ENCODE results near the gene TMEM14B.
A peak's percentile ranks its signal among the peaks of the same experiment; 100 is the strongest.

Gene TMEM14B

DNA sequence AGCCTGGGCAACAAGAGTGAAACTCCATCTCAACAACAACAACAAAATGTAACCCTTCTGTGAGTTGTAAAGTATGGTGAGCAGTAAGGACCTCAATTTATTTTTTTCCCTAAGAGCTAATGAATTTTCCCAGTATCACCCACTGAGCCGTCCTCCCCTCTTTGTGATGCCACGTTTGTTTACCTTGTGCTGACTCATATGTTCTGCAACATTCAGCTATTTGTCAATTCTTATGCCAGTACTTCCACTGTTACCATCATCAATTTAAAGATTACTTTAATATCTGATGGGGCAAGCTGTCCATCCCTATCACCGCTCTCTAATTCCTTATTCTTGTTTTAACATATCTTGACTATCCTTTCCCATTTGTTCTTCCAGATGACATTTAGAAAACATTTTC, 53.2 kb downstream of the TMEM14B start:
- TF ChIP-seq ZNF600 (tag by site-specific recombination; IDR thresholded peaks at IDR 0.05) (0 out of 2 replicates have a peak, but pooled peaks have one; percentile 28), ZNF391 (tag by site-specific recombination; IDR thresholded peaks at IDR 0.05; ENCODE audit: borderline replicate concordance, low read depth) (no peak)
- POLR2A ChIA-PET, result no interaction called here
- CTCF ChIA-PET, result interaction anchor here (0.6 to 3.6 kb wide), 24 partner anchors 9 to 1131 kb away, joined by 3 to 77 read pairs (median 4); no protein-coding TSS in a partner anchor
- no peaks in the 10 kb centered on the region for H3K4me1 ChIP-seq (ENCODE audit: control insufficient read depth, insufficient read depth, low read length)
- H3K27ac ChIP-seq (ENCODE audit: extremely low read depth, low read depth, low read length), result no peak overlapping the region
- H3K9me3 ChIP-seq (ENCODE audit: control insufficient read depth, insufficient read depth, low read depth, low read length), result no peaks in the 10 kb centered on the region
- H3K4me3 ChIP-seq (ENCODE audit: low read depth, low read length), result no peak overlapping the region
- no peaks in the 10 kb centered on the region; a peak in 1 of 3 replicates for H3K36me3 ChIP-seq (ENCODE audit: control insufficient read depth in 2 of 2, insufficient read depth in 1 of 2, low read length in 2 of 2)

DNA sequence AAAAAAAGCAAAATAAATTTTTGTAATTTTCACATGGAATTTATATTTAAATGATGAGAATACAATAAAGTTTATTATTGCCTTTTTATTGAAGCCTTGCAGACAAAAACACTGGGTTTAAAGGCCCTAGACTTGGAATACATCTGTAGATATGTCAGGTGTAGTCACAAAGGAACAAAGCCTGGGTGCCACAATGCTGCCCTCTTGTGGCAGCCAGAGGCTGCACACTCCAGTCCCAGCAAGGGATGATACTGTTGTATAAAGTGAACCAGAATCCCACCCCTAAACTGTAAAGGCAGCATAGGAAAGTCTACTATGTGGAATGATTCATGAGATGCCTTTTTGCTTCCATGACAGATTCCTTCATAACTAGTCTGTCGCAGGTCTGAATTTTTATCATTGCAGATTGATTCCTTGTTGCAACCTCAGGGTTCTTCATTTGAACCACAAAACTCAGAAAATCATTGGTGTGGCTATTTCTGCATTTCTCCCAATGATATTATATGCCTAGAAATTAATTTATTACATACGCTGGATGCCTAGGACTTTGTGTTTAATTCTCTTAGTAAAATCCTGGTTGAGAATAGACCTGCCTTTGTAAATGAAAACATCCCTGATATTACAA, 53.7 kb downstream of the TMEM14B start:
- H3K36me3 ChIP-seq (ENCODE audit: control insufficient read depth in 2 of 2, insufficient read depth in 1 of 2, low read length in 2 of 2), result no peaks in the 10 kb centered on the region; a peak in 1 of 3 replicates
- ChIA-PET POLR2A (interaction anchor here (1.4 kb wide), 1 partner anchor 323 kb away, joined by 3 read pairs; no protein-coding TSS in a partner anchor), CTCF (interaction anchor here (0.6 to 3.6 kb wide), 42 partner anchors 8 to 1232 kb away, joined by 3 to 77 read pairs (median 4); partner anchors contain the start of gene SYCP2L)
- TF ChIP-seq ZNF670 (tag by site-specific recombination; IDR thresholded peaks at IDR 0.05; ENCODE audit: low read depth), result no peak
- no peak for TF ChIP-seq ZNF132 (tag by site-specific recombination; IDR thresholded peaks at IDR 0.05; ENCODE audit: borderline replicate concordance)
- TF ChIP-seq ZNF155 (tag by site-specific recombination; IDR thresholded peaks at IDR 0.05), result no peak
- no peak for TF ChIP-seq MYNN (tag by site-specific recombination; IDR thresholded peaks at IDR 0.05; ENCODE audit: borderline replicate concordance)
- TF ChIP-seq ZNF514 (tag by site-specific recombination; IDR thresholded peaks at IDR 0.05), result no peak
- peak; percentile 78 for TF ChIP-seq ZNF654 (tag by site-specific recombination; IDR thresholded peaks at IDR 0.05; ENCODE audit: low read depth)
- no peak for TF ChIP-seq ZNF776 (tag by site-specific recombination; IDR thresholded peaks at IDR 0.05; ENCODE audit: borderline replicate concordance)
- TF ChIP-seq, protein P1, sequence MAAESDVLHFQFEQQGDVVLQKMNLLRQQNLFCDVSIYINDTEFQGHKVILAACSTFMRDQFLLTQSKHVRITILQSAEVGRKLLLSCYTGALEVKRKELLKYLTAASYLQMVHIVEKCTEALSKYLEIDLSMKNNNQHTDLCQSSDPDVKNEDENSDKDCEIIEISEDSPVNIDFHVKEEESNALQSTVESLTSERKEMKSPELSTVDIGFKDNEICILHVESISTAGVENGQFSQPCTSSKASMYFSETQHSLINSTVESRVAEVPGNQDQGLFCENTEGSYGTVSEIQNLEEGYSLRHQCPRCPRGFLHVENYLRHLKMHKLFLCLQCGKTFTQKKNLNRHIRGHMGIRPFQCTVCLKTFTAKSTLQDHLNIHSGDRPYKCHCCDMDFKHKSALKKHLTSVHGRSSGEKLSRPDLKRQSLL (tag by site-specific recombination; IDR thresholded peaks at IDR 0.05), result no peak
- TF ChIP-seq GLI4 (tag by site-specific recombination; IDR thresholded peaks at IDR 0.05), result no peak
- no peak for TF ChIP-seq ZNF114 (tag by site-specific recombination; IDR thresholded peaks at IDR 0.05)
- 0 out of 2 replicates have a peak, but pooled peaks have one; percentile 28 for TF ChIP-seq ZNF660 (tag by site-specific recombination; IDR thresholded peaks at IDR 0.05)
- TF ChIP-seq ZBTB48 (tag by site-specific recombination; IDR thresholded peaks at IDR 0.05), result 0 out of 2 replicates have a peak, but pooled peaks have one; percentile 31
- TF ChIP-seq ZNF138 (tag by site-specific recombination; IDR thresholded peaks at IDR 0.05; ENCODE audit: borderline replicate concordance), result no peak
- no peak for TF ChIP-seq HOXA7 (CRISPR knock-in tag; IDR thresholded peaks at IDR 0.05; ENCODE audit: borderline replicate concordance)
- TF ChIP-seq SCRT2 (tag by site-specific recombination; IDR thresholded peaks at IDR 0.05), result no peak
- no peak for TF ChIP-seq ZNF426 (tag by site-specific recombination; IDR thresholded peaks at IDR 0.05)
- TF ChIP-seq, protein P2, sequence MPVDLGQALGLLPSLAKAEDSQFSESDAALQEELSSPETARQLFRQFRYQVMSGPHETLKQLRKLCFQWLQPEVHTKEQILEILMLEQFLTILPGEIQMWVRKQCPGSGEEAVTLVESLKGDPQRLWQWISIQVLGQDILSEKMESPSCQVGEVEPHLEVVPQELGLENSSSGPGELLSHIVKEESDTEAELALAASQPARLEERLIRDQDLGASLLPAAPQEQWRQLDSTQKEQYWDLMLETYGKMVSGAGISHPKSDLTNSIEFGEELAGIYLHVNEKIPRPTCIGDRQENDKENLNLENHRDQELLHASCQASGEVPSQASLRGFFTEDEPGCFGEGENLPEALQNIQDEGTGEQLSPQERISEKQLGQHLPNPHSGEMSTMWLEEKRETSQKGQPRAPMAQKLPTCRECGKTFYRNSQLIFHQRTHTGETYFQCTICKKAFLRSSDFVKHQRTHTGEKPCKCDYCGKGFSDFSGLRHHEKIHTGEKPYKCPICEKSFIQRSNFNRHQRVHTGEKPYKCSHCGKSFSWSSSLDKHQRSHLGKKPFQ (tag by site-specific recombination; IDR thresholded peaks at IDR 0.05), result no peak
- TF ChIP-seq ZNF747 (tag by site-specific recombination; IDR thresholded peaks at IDR 0.05), result no peak
- TF ChIP-seq, protein P3, sequence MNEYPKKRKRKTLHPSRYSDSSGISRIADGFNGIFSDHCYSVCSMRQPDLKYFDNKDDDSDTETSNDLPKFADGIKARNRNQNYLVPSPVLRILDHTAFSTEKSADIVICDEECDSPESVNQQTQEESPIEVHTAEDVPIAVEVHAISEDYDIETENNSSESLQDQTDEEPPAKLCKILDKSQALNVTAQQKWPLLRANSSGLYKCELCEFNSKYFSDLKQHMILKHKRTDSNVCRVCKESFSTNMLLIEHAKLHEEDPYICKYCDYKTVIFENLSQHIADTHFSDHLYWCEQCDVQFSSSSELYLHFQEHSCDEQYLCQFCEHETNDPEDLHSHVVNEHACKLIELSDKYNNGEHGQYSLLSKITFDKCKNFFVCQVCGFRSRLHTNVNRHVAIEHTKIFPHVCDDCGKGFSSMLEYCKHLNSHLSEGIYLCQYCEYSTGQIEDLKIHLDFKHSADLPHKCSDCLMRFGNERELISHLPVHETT (tag by site-specific recombination; IDR thresholded peaks at IDR 0.05), result no peak
- no peak for TF ChIP-seq ZFP37 (tag by site-specific recombination; IDR thresholded peaks at IDR 0.05)
- TF ChIP-seq ZNF624 (tag by site-specific recombination; IDR thresholded peaks at IDR 0.05), result no peak
- TF ChIP-seq, protein P4, sequence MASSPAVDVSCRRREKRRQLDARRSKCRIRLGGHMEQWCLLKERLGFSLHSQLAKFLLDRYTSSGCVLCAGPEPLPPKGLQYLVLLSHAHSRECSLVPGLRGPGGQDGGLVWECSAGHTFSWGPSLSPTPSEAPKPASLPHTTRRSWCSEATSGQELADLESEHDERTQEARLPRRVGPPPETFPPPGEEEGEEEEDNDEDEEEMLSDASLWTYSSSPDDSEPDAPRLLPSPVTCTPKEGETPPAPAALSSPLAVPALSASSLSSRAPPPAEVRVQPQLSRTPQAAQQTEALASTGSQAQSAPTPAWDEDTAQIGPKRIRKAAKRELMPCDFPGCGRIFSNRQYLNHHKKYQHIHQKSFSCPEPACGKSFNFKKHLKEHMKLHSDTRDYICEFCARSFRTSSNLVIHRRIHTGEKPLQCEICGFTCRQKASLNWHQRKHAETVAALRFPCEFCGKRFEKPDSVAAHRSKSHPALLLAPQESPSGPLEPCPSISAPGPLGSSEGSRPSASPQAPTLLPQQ (tag by site-specific recombination; IDR thresholded peaks at IDR 0.05), result no peak
- no peak for TF ChIP-seq ZNF302 (tag by site-specific recombination; IDR thresholded peaks at IDR 0.05; ENCODE audit: low read depth)
- TF ChIP-seq SP2 (tag by site-specific recombination; IDR thresholded peaks at IDR 0.05), result no peak
- no peak for TF ChIP-seq ZNF571 (tag by site-specific recombination; IDR thresholded peaks at IDR 0.05)
- TF ChIP-seq ZNF585B (tag by site-specific recombination; IDR thresholded peaks at IDR 0.05), result no peak
- TF ChIP-seq ZBTB17 (tag by site-specific recombination; IDR thresholded peaks at IDR 0.05), result no peak
- no peak for TF ChIP-seq ZNF354C (tag by site-specific recombination; IDR thresholded peaks at IDR 0.05; ENCODE audit: borderline replicate concordance, low read depth)

More for the DNA sequence above, 53.7 kb downstream of the TMEM14B start:
- H3K9me3 ChIP-seq (ENCODE audit: control insufficient read depth, insufficient read depth, low read depth, low read length), result no peaks in the 10 kb centered on the region
- no peak overlapping the region for H3K27ac ChIP-seq (ENCODE audit: extremely low read depth, low read depth, low read length)
- H3K4me3 ChIP-seq (ENCODE audit: low read depth, low read length), result no peak overlapping the region
- no peaks in the 10 kb centered on the region for H3K4me1 ChIP-seq (ENCODE audit: control insufficient read depth, insufficient read depth, low read length)

Measured in HEK293 (cell line).